GM23338 (cell line): ENCODE measurements around the gene KIFC3. TPM values are rescaled to one million over a fixed set of nuclear protein-coding genes. Genes with fewer than 3 reads are reported as not detected.

Experiments used
- ATAC-seq: fragments of 200-7000 bp; cut with Tn5 transposase; 3 replicates; pipeline ENCODE4 v1.9.1; 2020
- DNase-seq: peaks from one replicate; pipeline ENCODE4 v3.0.0-alpha.2; 2015; ENCODE audit warnings: low spot score
- H2AFZ ChIP-seq: fragments of 200-600 bp; sonication (generic); 2 replicates; pipeline ENCODE4 v1.8.0; 2016; ENCODE audit warnings: antibody characterized with exemption, mild to moderate bottlenecking, moderate library complexity
- H3F3A ChIP-seq: fragments of 200-600 bp; sonication (generic); replicated peaks from 2 replicates; pipeline ENCODE4 v1.8.0; 2017; ENCODE audit warnings: antibody characterized with exemption, mixed run types, low read depth
- H3K27ac ChIP-seq: fragments of 200-600 bp; sonication (generic); 2 replicates; pipeline ENCODE4 v1.6.1; 2016; ENCODE audit warnings: low read depth
- H3K27me3 ChIP-seq: fragments of 200-600 bp; sonication (generic); 2 replicates; pipeline ENCODE4 v1.8.0; 2016; ENCODE audit warnings: mild to moderate bottlenecking, mixed run types, moderate library complexity; ENCODE audit not compliant: insufficient read depth
- H3K36me3 ChIP-seq: fragments of 200-600 bp; sonication (generic); 2 replicates; pipeline ENCODE4 v1.8.0; 2016; ENCODE audit warnings: mild to moderate bottlenecking; ENCODE audit not compliant: insufficient read depth
- H3K4me1 ChIP-seq: fragments of 200-600 bp; sonication (generic); 2 replicates; pipeline ENCODE4 v1.8.0; 2016; ENCODE audit warnings: mild to moderate bottlenecking, moderate library complexity; ENCODE audit not compliant: insufficient read depth
- H3K4me2 ChIP-seq: fragments of 200-600 bp; sonication (generic); 2 replicates; pipeline ENCODE4 v1.7.1; 2017; ENCODE audit warnings: mixed run types
- H3K4me3 ChIP-seq: fragments of 200-600 bp; sonication (generic); 2 replicates; pipeline ENCODE4 v1.6.1; 2016; ENCODE audit warnings: mixed run types
- H3K79me2 ChIP-seq: fragments of 200-600 bp; sonication (generic); replicated peaks from 2 replicates; pipeline ENCODE4 v1.8.0; 2017; ENCODE audit warnings: mild to moderate bottlenecking; ENCODE audit not compliant: insufficient read depth
- H3K9me2 ChIP-seq: fragments of 200-600 bp; sonication (generic); 2 replicates; pipeline ENCODE4 v1.8.0; 2017; ENCODE audit not compliant: insufficient read depth
- H4K20me1 ChIP-seq: fragments of 200-600 bp; sonication (generic); replicated peaks from 2 replicates; pipeline ENCODE4 v1.8.0; 2017; ENCODE audit warnings: mild to moderate bottlenecking; ENCODE audit not compliant: insufficient read depth
- H3K27ac Mint-ChIP-seq: 2 replicates; pipeline ENCODE4 v1.8.0; 2020; ENCODE audit warnings: inconsistent platforms, mild to moderate bottlenecking, moderate library complexity, mixed read lengths
- H3K27me3 Mint-ChIP-seq: 3 replicates; pipeline ENCODE4 v1.8.0; 2022; ENCODE audit warnings: low read depth, mild to moderate bottlenecking, moderate library complexity, mixed read lengths, inconsistent platforms; ENCODE audit not compliant: insufficient read depth, poor library complexity
- H3K36me3 Mint-ChIP-seq: 3 replicates; pipeline ENCODE4 v1.8.0; 2021; ENCODE audit warnings: low read depth, mild to moderate bottlenecking, inconsistent platforms, moderate library complexity, mixed read lengths
- H3K4me1 Mint-ChIP-seq: 3 replicates; pipeline ENCODE4 v1.8.0; 2020; ENCODE audit warnings: mild to moderate bottlenecking, inconsistent platforms, mixed read lengths
- H3K4me3 Mint-ChIP-seq: 3 replicates; pipeline ENCODE4 v1.8.0; 2021; ENCODE audit warnings: moderate library complexity, mild to moderate bottlenecking, inconsistent platforms, mixed read lengths
- H3K9me3 Mint-ChIP-seq: 3 replicates; pipeline ENCODE4 v1.8.0; 2020; ENCODE audit warnings: moderate library complexity, mild to moderate bottlenecking, inconsistent platforms, mixed read lengths
- CREB1 ChIP-seq: fragments of 250-450 bp; sonication (Bioruptor Pico); IDR thresholded peaks from 2 replicates; pipeline ENCODE4 v1.5.0; 2020; ENCODE audit warnings: low read depth, mild to moderate bottlenecking, moderate library complexity
- EZH2 ChIP-seq: fragments of 200-600 bp; sonication (generic); IDR thresholded peaks from one replicate; pipeline ENCODE4 v1.8.0; 2017; ENCODE audit warnings: antibody characterized with exemption, mild to moderate bottlenecking, low read depth; ENCODE audit not compliant: unreplicated experiment
- EZH2phosphoT487 ChIP-seq: fragments of 200-600 bp; sonication (generic); IDR thresholded peaks from one replicate; pipeline ENCODE4 v1.8.1; 2018; ENCODE audit warnings: antibody characterized with exemption; ENCODE audit not compliant: unreplicated experiment
- JUNB ChIP-seq: IDR thresholded peaks from one replicate; pipeline ENCODE4 v1.6.1; 2016; ENCODE audit warnings: antibody characterized with exemption; ENCODE audit not compliant: unreplicated experiment
- NANOG ChIP-seq: IDR thresholded peaks from 2 replicates; pipeline ENCODE4 v1.6.1; 2016; ENCODE audit warnings: antibody characterized with exemption, borderline replicate concordance
- POLR2AphosphoS5 ChIP-seq: IDR thresholded peaks from 2 replicates; pipeline ENCODE4 v1.6.1; 2016; ENCODE audit warnings: antibody characterized with exemption, low read depth
- STAT1 ChIP-seq: IDR thresholded peaks from one replicate; pipeline ENCODE4 v1.6.1; 2016; ENCODE audit warnings: antibody characterized with exemption; ENCODE audit not compliant: unreplicated experiment
- ZNF114 ChIP-seq: fragments of 250-450 bp; sonication (Bioruptor Pico); IDR thresholded peaks from 2 replicates; pipeline ENCODE4 v1.5.0; 2020; ENCODE audit warnings: mild to moderate bottlenecking, moderate library complexity
- polyA plus RNA-seq: library from polyadenylated mRNA; unstranded; fragments of >200 nt; fragmentation: Nextera tagmentation; extraction: Ambion mirVana; gene quantifications from 2 replicates; pipeline ENCODE4 v1.2.1, GENCODE V29; 2016
- total RNA-seq: library from RNA; depleted of rRNA; stranded (reverse); fragments of >200 nt; shearing (Covaris generic); gene quantifications from 2 replicates; pipeline ENCODE4 v1.2.3, GENCODE V29; 2014
- TF ChIP-seq, protein P1 (sequence below): fragments of 250-450 bp; sonication (Bioruptor Pico); IDR thresholded peaks from 2 replicates; pipeline ENCODE4 v1.5.0; 2020; ENCODE audit warnings: mild to moderate bottlenecking, moderate library complexity
- TF ChIP-seq, protein P2 (sequence below): IDR thresholded peaks from 2 replicates; pipeline ENCODE4 v1.6.1; 2016; ENCODE audit warnings: antibody characterized with exemption
- TF ChIP-seq, protein P3 (sequence below), 2 experiments: fragments of 200-600 bp in 1 of 2; sonication (generic) in 1 of 2; conservative IDR thresholded peaks; 2 replicates each; pipeline versions ENCODE4 v1.5.1 to v1.6.1; 2016 to 2017; ENCODE audit warnings: antibody characterized with exemption in 2 of 2, low read depth in 2 of 2, mild to moderate bottlenecking in 2 of 2, moderate library complexity in 1 of 2

Gene KIFC3
- total and polyA plus RNA-seq, 2 experiments from 2014 or later: 4.4 to 12.5 TPM

DNA sequence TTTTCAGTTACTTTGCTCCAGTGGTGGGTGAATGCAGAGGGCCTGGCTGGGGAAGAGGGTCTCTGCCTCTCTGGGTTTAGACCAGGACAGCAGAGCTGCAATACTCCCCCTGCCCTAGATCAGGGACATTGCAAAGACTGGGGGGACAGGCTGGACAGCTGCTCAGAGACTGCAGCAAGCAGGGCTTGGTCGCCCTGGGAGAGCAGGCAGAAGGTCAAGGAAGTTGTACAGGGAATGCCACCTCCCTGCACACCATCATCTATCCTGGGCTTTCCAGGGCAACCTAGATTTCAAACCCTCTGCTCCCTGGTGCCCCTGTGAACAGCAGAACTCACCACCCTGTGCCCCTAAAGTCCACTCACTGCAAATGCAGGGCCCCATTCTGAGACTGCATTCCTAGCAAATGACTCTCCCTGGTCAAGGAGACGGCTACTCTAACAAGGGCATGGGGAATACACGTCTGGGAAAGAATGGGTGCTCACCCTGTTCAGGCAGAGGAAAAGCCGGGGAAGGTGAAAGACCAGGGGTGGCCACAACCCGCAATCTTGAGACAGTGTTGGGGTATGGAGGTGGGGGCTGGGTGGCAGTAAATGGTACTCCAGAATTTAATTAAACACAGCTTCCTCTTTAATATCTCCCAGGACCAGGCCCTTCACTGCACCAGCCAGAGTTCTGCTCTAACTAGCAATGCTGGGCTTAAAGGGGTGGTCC is 1.0 kb downstream of the KIFC3 start:
- no peaks in the 10 kb centered on the region for H3K79me2 ChIP-seq
- ATAC-seq (peak; percentile 1; the same call in 1 of the 3 replicates), DNase-seq (peak; percentile 47)
- H3K9me2 ChIP-seq: no peaks in the 10 kb centered on the region
- H3K27ac ChIP-seq: no peak overlapping the region
- peak overlapping the region; percentile 70 for H3K4me3 ChIP-seq
- peak overlapping the region; percentile 92 for H3K4me2 ChIP-seq
- H3F3A ChIP-seq: peaks cover 16% of the 10 kb centered on the region; the same call in 1 of the 2 replicates
- Mint-ChIP-seq H3K4me1 (peaks cover 60% of the 10 kb centered on the region), H3K27ac (no peak overlapping the region), H3K36me3 (no peaks in the 10 kb centered on the region; the same call in 2 of the 3 replicates), H3K4me3 (peak overlapping the region; percentile 66), H3K9me3 (no peaks in the 10 kb centered on the region; the same call in 2 of the 3 replicates), H3K27me3 (peaks cover 29% of the 10 kb centered on the region)
- H4K20me1 ChIP-seq: no peaks in the 10 kb centered on the region; the same call in 1 of the 2 replicates
- TF ChIP-seq CREB1 (CRISPR knock-in tag): no peak
- no peak for TF ChIP-seq EZH2phosphoT487
- no peak for TF ChIP-seq ZNF114 (CRISPR knock-in tag)
- TF ChIP-seq, protein P1, sequence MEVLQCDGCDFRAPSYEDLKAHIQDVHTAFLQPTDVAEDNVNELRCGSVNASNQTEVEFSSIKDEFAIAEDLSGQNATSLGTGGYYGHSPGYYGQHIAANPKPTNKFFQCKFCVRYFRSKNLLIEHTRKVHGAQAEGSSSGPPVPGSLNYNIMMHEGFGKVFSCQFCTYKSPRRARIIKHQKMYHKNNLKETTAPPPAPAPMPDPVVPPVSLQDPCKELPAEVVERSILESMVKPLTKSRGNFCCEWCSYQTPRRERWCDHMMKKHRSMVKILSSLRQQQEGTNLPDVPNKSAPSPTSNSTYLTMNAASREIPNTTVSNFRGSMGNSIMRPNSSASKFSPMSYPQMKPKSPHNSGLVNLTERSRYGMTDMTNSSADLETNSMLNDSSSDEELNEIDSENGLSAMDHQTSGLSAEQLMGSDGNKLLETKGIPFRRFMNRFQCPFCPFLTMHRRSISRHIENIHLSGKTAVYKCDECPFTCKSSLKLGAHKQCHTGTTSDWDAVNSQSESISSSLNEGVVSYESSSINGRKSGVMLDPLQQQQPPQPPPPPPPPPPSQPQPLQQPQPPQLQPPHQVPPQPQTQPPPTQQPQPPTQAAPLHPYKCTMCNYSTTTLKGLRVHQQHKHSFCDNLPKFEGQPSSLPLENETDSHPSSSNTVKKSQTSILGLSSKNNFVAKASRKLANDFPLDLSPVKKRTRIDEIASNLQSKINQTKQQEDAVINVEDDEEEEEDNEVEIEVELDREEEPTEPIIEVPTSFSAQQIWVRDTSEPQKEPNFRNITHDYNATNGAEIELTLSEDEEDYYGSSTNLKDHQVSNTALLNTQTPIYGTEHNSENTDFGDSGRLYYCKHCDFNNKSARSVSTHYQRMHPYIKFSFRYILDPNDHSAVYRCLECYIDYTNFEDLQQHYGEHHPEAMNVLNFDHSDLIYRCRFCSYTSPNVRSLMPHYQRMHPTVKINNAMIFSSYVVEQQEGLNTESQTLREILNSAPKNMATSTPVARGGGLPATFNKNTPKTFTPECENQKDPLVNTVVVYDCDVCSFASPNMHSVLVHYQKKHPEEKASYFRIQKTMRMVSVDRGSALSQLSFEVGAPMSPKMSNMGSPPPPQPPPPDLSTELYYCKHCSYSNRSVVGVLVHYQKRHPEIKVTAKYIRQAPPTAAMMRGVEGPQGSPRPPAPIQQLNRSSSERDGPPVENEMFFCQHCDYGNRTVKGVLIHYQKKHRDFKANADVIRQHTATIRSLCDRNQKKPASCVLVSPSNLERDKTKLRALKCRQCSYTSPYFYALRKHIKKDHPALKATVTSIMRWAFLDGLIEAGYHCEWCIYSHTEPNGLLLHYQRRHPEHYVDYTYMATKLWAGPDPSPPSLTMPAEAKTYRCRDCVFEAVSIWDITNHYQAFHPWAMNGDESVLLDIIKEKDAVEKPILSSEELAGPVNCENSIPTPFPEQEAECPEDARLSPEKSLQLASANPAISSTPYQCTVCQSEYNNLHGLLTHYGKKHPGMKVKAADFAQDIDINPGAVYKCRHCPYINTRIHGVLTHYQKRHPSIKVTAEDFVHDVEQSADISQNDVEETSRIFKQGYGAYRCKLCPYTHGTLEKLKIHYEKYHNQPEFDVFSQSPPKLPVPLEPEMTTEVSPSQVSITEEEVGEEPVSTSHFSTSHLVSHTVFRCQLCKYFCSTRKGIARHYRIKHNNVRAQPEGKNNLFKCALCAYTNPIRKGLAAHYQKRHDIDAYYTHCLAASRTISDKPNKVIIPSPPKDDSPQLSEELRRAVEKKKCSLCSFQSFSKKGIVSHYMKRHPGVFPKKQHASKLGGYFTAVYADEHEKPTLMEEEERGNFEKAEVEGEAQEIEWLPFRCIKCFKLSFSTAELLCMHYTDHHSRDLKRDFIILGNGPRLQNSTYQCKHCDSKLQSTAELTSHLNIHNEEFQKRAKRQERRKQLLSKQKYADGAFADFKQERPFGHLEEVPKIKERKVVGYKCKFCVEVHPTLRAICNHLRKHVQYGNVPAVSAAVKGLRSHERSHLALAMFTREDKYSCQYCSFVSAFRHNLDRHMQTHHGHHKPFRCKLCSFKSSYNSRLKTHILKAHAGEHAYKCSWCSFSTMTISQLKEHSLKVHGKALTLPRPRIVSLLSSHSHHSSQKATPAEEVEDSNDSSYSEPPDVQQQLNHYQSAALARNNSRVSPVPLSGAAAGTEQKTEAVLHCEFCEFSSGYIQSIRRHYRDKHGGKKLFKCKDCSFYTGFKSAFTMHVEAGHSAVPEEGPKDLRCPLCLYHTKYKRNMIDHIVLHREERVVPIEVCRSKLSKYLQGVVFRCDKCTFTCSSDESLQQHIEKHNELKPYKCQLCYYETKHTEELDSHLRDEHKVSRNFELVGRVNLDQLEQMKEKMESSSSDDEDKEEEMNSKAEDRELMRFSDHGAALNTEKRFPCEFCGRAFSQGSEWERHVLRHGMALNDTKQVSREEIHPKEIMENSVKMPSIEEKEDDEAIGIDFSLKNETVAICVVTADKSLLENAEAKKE: no peak
- no peak for TF ChIP-seq STAT1
- TF ChIP-seq, protein P2, sequence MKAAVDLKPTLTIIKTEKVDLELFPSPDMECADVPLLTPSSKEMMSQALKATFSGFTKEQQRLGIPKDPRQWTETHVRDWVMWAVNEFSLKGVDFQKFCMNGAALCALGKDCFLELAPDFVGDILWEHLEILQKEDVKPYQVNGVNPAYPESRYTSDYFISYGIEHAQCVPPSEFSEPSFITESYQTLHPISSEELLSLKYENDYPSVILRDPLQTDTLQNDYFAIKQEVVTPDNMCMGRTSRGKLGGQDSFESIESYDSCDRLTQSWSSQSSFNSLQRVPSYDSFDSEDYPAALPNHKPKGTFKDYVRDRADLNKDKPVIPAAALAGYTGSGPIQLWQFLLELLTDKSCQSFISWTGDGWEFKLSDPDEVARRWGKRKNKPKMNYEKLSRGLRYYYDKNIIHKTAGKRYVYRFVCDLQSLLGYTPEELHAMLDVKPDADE: no peak
- TF ChIP-seq, protein P3, sequence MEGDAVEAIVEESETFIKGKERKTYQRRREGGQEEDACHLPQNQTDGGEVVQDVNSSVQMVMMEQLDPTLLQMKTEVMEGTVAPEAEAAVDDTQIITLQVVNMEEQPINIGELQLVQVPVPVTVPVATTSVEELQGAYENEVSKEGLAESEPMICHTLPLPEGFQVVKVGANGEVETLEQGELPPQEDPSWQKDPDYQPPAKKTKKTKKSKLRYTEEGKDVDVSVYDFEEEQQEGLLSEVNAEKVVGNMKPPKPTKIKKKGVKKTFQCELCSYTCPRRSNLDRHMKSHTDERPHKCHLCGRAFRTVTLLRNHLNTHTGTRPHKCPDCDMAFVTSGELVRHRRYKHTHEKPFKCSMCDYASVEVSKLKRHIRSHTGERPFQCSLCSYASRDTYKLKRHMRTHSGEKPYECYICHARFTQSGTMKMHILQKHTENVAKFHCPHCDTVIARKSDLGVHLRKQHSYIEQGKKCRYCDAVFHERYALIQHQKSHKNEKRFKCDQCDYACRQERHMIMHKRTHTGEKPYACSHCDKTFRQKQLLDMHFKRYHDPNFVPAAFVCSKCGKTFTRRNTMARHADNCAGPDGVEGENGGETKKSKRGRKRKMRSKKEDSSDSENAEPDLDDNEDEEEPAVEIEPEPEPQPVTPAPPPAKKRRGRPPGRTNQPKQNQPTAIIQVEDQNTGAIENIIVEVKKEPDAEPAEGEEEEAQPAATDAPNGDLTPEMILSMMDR (conservative IDR thresholded peaks at IDR 0.05; ENCODE audit: low read depth in 2 of 2): no peak; a peak in 1 of 4 replicates
- no peak for TF ChIP-seq POLR2AphosphoS5
- no peak for TF ChIP-seq NANOG
- TF ChIP-seq EZH2: no peak
- TF ChIP-seq JUNB: no peak
- H3K36me3 ChIP-seq: no peaks in the 10 kb centered on the region
- H3K27me3 ChIP-seq: peaks cover 12% of the 10 kb centered on the region
- no peak overlapping the region for H2AFZ ChIP-seq
- peaks cover 47% of the 10 kb centered on the region for H3K4me1 ChIP-seq
